Liver (tissue), 9 donors: ENCODE results near the gene PCED1B. TPM values are rescaled to one million over a fixed set of nuclear protein-coding genes. Genes with fewer than 3 reads are reported as not detected.

Experiments used
- DNase-seq: peaks from one replicate; pipeline ENCODE4 v3.0.0-alpha.2; 2017; ENCODE audit warnings: low spot score
- H3K27ac ChIP-seq, 2 donors: one replicate each; pipeline ENCODE4 v1.7.0; 2013; ENCODE audit warnings: inconsistent platforms in 2 of 2, low read length in 2 of 2, control low read depth in 1 of 2, low read depth in 1 of 2, mild to moderate bottlenecking in 1 of 2
- H3K27me3 ChIP-seq, 4 donors: one replicate each; pipeline versions ENCODE4 v1.6.1 to v1.7.0; 2013; ENCODE audit warnings: low read length in 3 of 4, inconsistent platforms in 1 of 4, mild to moderate bottlenecking in 1 of 4, moderate library complexity in 1 of 4; ENCODE audit not compliant: control insufficient read depth in 4 of 4, insufficient read depth in 4 of 4
- H3K36me3 ChIP-seq, 4 donors: one replicate each; pipeline versions ENCODE4 v1.6.1 to v1.7.0; 2013; ENCODE audit warnings: low read length in 3 of 4, mild to moderate bottlenecking in 3 of 4, low read depth in 1 of 4, moderate library complexity in 1 of 4; ENCODE audit not compliant: control insufficient read depth in 4 of 4, insufficient read depth in 3 of 4
- H3K4me1 ChIP-seq, 4 donors: one replicate each; pipeline versions ENCODE4 v1.6.1 to v1.7.0; 2013; ENCODE audit warnings: low read length in 3 of 4, mild to moderate bottlenecking in 3 of 4, moderate library complexity in 1 of 4; ENCODE audit not compliant: control insufficient read depth in 4 of 4, insufficient read depth in 4 of 4
- H3K4me3 ChIP-seq, 3 donors: one replicate each; pipeline versions ENCODE4 v1.6.1 to v1.7.0; 2013; ENCODE audit warnings: low read length in 3 of 3, control low read depth in 1 of 3, low read depth in 1 of 3, mild to moderate bottlenecking in 1 of 3
- H3K9ac ChIP-seq, 2 donors: one replicate each; pipeline ENCODE4 v1.7.0; 2013; ENCODE audit warnings: low read length in 2 of 2, mild to moderate bottlenecking in 2 of 2, moderate library complexity in 2 of 2, control low read depth in 1 of 2, low read depth in 1 of 2
- H3K9me3 ChIP-seq, 4 donors: one replicate each; pipeline versions ENCODE4 v1.6.1 to v1.7.0; 2013; ENCODE audit warnings: low read length in 3 of 4; ENCODE audit not compliant: control insufficient read depth in 4 of 4
- ATF3 ChIP-seq: IDR thresholded peaks from 2 replicates; pipeline ENCODE4 v1.6.1; 2016; ENCODE audit warnings: antibody characterized with exemption
- EGR1 ChIP-seq, 2 donors: IDR thresholded peaks; 2 replicates each; pipeline ENCODE4 v1.6.1; 2016 to 2018; ENCODE audit warnings: antibody characterized with exemption in 2 of 2, low read depth in 2 of 2
- FOXA1 ChIP-seq: IDR thresholded peaks from 2 replicates; pipeline ENCODE4 v1.6.1; 2016; ENCODE audit warnings: antibody characterized with exemption
- FOXA2 ChIP-seq: IDR thresholded peaks from 2 replicates; pipeline ENCODE4 v1.6.1; 2016; ENCODE audit warnings: antibody characterized with exemption
- GABPA ChIP-seq, 2 donors: IDR thresholded peaks in 1 of 2; conservative IDR thresholded peaks in 1 of 2; 2 replicates each; pipeline ENCODE4 v1.6.1; 2016; ENCODE audit warnings: antibody characterized with exemption in 2 of 2, mild to moderate bottlenecking in 1 of 2, moderate library complexity in 1 of 2
- HNF4A ChIP-seq, 2 donors: conservative IDR thresholded peaks; 2 replicates each; pipeline ENCODE4 v1.6.1; 2016; ENCODE audit warnings: antibody characterized with exemption in 2 of 2, mild to moderate bottlenecking in 2 of 2
- HNF4G ChIP-seq: IDR thresholded peaks from 2 replicates; pipeline ENCODE4 v1.6.1; 2016; ENCODE audit warnings: antibody characterized with exemption
- JUND ChIP-seq, 2 donors: IDR thresholded peaks; 2 replicates each; pipeline ENCODE4 v1.6.1; 2016; ENCODE audit warnings: antibody characterized with exemption in 2 of 2
- RAD21 ChIP-seq, 2 donors: IDR thresholded peaks; 2 replicates each; pipeline ENCODE4 v1.6.1; 2016; ENCODE audit warnings: antibody characterized with exemption in 2 of 2, mild to moderate bottlenecking in 2 of 2
- REST ChIP-seq: IDR thresholded peaks from 2 replicates; pipeline ENCODE4 v1.6.1; 2016; ENCODE audit warnings: antibody characterized with exemption, mild to moderate bottlenecking
- RXRA ChIP-seq, 2 donors: IDR thresholded peaks; 2 replicates each; pipeline ENCODE4 v1.6.1; 2017 to 2018; ENCODE audit warnings: antibody characterized with exemption in 2 of 2, mild to moderate bottlenecking in 1 of 2
- SP1 ChIP-seq: IDR thresholded peaks from 2 replicates; pipeline ENCODE4 v1.6.1; 2018; ENCODE audit warnings: antibody characterized with exemption, mild to moderate bottlenecking
- YY1 ChIP-seq: IDR thresholded peaks from 2 replicates; pipeline ENCODE4 v1.6.1; 2016; ENCODE audit warnings: antibody characterized with exemption, mild to moderate bottlenecking
- WGBS: extraction: QIAGEN DNeasy Blood & Tissue Kit; methylation state at CpG from one replicate; pipeline ENCODE4 v1.1.7; 2013; 5-methylcytosine and 5-hydroxymethylcytosine counted together
- polyA plus RNA-seq, 2 donors: library from polyadenylated mRNA; stranded (reverse) in 1 of 2; unstranded in 1 of 2; fragments of 200-250 nt in 1 of 2; fragments of >200 nt in 1 of 2; fragmentation: Nextera tagmentation in 1 of 2; extraction: Ambion mirVana in 1 of 2; gene quantifications; one replicate each; pipeline versions ENCODE4 v1.2.1 to v1.2.3, GENCODE V29; 2013 to 2015
- total RNA-seq, 2 donors: library from RNA; depleted of rRNA; stranded (reverse); fragments of >200 nt; gene quantifications; one replicate each; pipeline ENCODE4 v1.2.3, GENCODE V29; 2014
- donor health status: healthy.
- donor health status: healthy.
- donor health status: healthy.
- donor health status: healthy.
- donor health status: healthy.

Gene PCED1B
- total and polyA plus RNA-seq, 4 donors, result 0.51 to 1.8 (median 1.1) TPM

GRCh38 chr12:47077206-47078085 is 2.0 kb upstream of the PCED1B start (continued):
- TF ChIP-seq ATF3 (no peak), YY1 (no peak), JUND (IDR thresholded peaks at IDR 0.05) (no peak), SP1 (no peak)

- Histone ChIP-seq H3K4me1 (peaks cover 0 to 17% (median 5%) of the 10 kb centered on the region in 4 donors), H3K27ac (no peak overlapping the region), H3K36me3 (no peaks in the 10 kb centered on the region), H3K9ac (no peak overlapping the region), H3K27me3 (no peaks in the 10 kb centered on the region), H3K4me3 (no peak overlapping the region), H3K9me3 (no peaks in the 10 kb centered on the region)
- DNase-seq, result no peak
- no peak for TF ChIP-seq GABPA (IDR thresholded peaks at IDR 0.05 in 1 of 2, conservative IDR thresholded peaks at IDR 0.05 in 1 of 2)
- no peak for TF ChIP-seq REST
- no peak for TF ChIP-seq YY1
- TF ChIP-seq RAD21 (IDR thresholded peaks at IDR 0.05), result no peak
- no peak for TF ChIP-seq ATF3
- no peak for TF ChIP-seq HNF4G
- no peak for TF ChIP-seq SP1
- no peak for TF ChIP-seq HNF4A (conservative IDR thresholded peaks at IDR 0.05)
- 96% methylated on average over 8 of the region's 8 CpGs for WGBS
Measured at GRCh38 chr12:47078086-47078395, 1.4 kb upstream of the PCED1B start.

GRCh38 chr12:47078733-47079467 is 521 bp upstream of the PCED1B start:
- Histone ChIP-seq H3K27ac (peak overlapping the region; percentile 62), H3K36me3 (no peaks in the 10 kb centered on the region), H3K4me3 (peak overlapping the region; percentile 76 to 87 (median 77)), H3K9ac (peak overlapping the region; percentile 57 to 88), H3K4me1 (peaks cover 0 to 17% (median 5%) of the 10 kb centered on the region in 4 donors), H3K27me3 (no peaks in the 10 kb centered on the region), H3K9me3 (no peaks in the 10 kb centered on the region)
- 5% methylated on average over 17 of the region's 17 CpGs for WGBS
- no peak for TF ChIP-seq FOXA2
- no peak for TF ChIP-seq YY1
- no peak for TF ChIP-seq FOXA1
- TF ChIP-seq EGR1 (IDR thresholded peaks at IDR 0.05; ENCODE audit: low read depth in 2 of 2), result no peak
- TF ChIP-seq RXRA (IDR thresholded peaks at IDR 0.05), result no peak
- no peak for DNase-seq
